PC-3 (cell line): ENCODE results near the gene SH3BP4.

Source experiments
- EZH2 ChIP-seq: fragments of 300-600 bp; sonication (generic); IDR thresholded peaks from one replicate; pipeline ENCODE4 v1.6.1; 2017; ENCODE audit warnings: antibody characterized with exemption, mild to moderate bottlenecking, low read length; ENCODE audit not compliant: unreplicated experiment
- TF ChIP-seq, protein P1 (sequence below): fragments of 300-600 bp; sonication (generic); conservative IDR thresholded peaks from 2 replicates; pipeline ENCODE4 v1.5.1; 2017; ENCODE audit warnings: antibody characterized with exemption, low read depth, mild to moderate bottlenecking, low read length

- TF ChIP-seq, protein P1, sequence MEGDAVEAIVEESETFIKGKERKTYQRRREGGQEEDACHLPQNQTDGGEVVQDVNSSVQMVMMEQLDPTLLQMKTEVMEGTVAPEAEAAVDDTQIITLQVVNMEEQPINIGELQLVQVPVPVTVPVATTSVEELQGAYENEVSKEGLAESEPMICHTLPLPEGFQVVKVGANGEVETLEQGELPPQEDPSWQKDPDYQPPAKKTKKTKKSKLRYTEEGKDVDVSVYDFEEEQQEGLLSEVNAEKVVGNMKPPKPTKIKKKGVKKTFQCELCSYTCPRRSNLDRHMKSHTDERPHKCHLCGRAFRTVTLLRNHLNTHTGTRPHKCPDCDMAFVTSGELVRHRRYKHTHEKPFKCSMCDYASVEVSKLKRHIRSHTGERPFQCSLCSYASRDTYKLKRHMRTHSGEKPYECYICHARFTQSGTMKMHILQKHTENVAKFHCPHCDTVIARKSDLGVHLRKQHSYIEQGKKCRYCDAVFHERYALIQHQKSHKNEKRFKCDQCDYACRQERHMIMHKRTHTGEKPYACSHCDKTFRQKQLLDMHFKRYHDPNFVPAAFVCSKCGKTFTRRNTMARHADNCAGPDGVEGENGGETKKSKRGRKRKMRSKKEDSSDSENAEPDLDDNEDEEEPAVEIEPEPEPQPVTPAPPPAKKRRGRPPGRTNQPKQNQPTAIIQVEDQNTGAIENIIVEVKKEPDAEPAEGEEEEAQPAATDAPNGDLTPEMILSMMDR, result no peak
- TF ChIP-seq EZH2, result no peak
These were observed 49.7 kb downstream of the SH3BP4 start for GRCh38 chr2:235001237-235002133.
